ENCODE results near the gene TIMMDC1.

DNA sequence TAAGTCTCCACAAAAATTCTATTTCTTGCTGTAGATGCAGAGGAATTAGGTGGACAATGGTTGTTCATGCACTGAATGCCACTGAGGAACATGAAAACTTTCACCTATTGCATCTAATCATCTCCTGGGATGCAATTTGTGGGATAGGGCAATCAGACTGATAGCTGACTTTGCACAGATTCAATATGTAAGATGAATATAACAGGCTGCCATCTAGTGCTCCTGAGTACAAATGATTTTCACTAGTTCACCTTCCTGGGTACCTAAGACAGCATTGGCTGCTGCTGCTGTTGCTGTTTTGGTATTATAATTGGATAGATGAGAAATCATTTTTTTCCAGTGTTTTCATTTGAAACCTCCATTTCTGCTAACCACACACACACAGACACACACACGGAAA lies 19.7 kb downstream of the TIMMDC1 start:
- TF ChIP-seq, protein P1, sequence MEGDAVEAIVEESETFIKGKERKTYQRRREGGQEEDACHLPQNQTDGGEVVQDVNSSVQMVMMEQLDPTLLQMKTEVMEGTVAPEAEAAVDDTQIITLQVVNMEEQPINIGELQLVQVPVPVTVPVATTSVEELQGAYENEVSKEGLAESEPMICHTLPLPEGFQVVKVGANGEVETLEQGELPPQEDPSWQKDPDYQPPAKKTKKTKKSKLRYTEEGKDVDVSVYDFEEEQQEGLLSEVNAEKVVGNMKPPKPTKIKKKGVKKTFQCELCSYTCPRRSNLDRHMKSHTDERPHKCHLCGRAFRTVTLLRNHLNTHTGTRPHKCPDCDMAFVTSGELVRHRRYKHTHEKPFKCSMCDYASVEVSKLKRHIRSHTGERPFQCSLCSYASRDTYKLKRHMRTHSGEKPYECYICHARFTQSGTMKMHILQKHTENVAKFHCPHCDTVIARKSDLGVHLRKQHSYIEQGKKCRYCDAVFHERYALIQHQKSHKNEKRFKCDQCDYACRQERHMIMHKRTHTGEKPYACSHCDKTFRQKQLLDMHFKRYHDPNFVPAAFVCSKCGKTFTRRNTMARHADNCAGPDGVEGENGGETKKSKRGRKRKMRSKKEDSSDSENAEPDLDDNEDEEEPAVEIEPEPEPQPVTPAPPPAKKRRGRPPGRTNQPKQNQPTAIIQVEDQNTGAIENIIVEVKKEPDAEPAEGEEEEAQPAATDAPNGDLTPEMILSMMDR (IDR thresholded peaks at IDR 0.05): no peak
- TF ChIP-seq POLR2A (IDR thresholded peaks at IDR 0.05): no peak
